Mesothelial cell of epicardium (in vitro differentiated cells): ENCODE results near the gene TP73. TPM values are rescaled to one million over a fixed set of nuclear protein-coding genes. Genes with fewer than 3 reads are reported as not detected.

ENCODE experiments used
- DNase-seq, 2 experiments: peaks; one replicate each; pipeline ENCODE4 v3.0.0; 2021; ENCODE audit warnings: low spot score in 2 of 2; ENCODE audit not compliant: unreplicated experiment in 2 of 2
- H3K27ac Mint-ChIP-seq: 2 replicates; pipeline ENCODE4 v1.8.0; 2021; ENCODE audit warnings: mixed read lengths
- H3K27me3 Mint-ChIP-seq: 2 replicates; pipeline ENCODE4 v1.8.0; 2021; ENCODE audit warnings: low read depth, mixed read lengths
- H3K36me3 Mint-ChIP-seq: 2 replicates; pipeline ENCODE4 v1.8.0; 2021; ENCODE audit warnings: mixed read lengths
- H3K4me1 Mint-ChIP-seq: 2 replicates; pipeline ENCODE4 v1.8.0; 2021; ENCODE audit warnings: mixed read lengths
- H3K4me3 Mint-ChIP-seq: 2 replicates; pipeline ENCODE4 v1.8.0; 2021; ENCODE audit warnings: mild to moderate bottlenecking, moderate library complexity, mixed read lengths
- H3K9me3 Mint-ChIP-seq: 2 replicates; pipeline ENCODE4 v1.8.0; 2021; ENCODE audit warnings: mixed read lengths
- total RNA-seq: library from RNA; stranded (reverse); gene quantifications from 3 replicates; pipeline ENCODE4 v1.2.1, GENCODE V29; 2021
- TF ChIP-seq, protein P1 (sequence below): fragments of 200-600 bp; sonication (generic); IDR thresholded peaks from one replicate; pipeline ENCODE4 v1.5.0; 2021; ENCODE audit warnings: antibody characterized with exemption; ENCODE audit not compliant: unreplicated experiment

Gene TP73
- total RNA-seq, 1 donor from 2014 or later: 1.4 TPM

DNA sequence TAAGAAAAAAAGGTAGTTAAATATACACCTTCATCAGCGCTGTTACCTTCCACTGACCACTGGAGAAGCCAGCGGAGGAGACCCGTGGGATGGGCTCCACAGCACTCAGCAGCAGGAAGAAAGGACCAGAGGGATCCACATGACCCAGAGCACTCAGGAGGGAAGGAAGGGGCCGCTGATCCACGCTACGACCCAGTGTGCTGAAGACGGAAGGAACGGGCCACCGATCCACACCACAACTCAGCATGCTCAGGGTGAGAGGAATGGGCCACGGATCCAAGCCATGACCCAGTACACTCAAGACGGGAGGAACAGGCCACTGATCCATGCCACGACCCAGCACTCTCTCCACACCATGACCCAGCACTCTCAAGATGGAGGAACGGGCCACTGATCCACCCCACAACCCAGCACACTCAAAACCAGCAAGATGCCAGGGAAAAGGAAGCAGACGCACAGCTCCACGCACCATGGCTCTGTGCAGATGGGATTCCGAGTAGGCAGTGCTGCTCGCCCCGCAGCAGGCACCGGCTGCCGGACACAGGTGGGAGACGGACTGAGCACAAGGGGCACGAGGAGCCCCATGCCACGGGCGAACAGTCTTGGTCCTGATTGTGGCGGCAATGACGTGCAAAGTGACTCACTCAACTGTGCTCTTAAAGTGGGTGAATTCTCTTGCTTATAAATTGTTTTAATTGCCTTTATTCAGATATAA is 11.1 kb upstream of the TP73 start:
- Mint-ChIP-seq H3K27me3 (no peaks in the 10 kb centered on the region), H3K4me3 (no peak overlapping the region), H3K4me1 (no peaks in the 10 kb centered on the region), H3K27ac (no peak overlapping the region), H3K36me3 (peaks cover 16% of the 10 kb centered on the region), H3K9me3 (no peaks in the 10 kb centered on the region)
- DNase-seq: no peak
- TF ChIP-seq, protein P1, sequence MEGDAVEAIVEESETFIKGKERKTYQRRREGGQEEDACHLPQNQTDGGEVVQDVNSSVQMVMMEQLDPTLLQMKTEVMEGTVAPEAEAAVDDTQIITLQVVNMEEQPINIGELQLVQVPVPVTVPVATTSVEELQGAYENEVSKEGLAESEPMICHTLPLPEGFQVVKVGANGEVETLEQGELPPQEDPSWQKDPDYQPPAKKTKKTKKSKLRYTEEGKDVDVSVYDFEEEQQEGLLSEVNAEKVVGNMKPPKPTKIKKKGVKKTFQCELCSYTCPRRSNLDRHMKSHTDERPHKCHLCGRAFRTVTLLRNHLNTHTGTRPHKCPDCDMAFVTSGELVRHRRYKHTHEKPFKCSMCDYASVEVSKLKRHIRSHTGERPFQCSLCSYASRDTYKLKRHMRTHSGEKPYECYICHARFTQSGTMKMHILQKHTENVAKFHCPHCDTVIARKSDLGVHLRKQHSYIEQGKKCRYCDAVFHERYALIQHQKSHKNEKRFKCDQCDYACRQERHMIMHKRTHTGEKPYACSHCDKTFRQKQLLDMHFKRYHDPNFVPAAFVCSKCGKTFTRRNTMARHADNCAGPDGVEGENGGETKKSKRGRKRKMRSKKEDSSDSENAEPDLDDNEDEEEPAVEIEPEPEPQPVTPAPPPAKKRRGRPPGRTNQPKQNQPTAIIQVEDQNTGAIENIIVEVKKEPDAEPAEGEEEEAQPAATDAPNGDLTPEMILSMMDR: no peak

DNA sequence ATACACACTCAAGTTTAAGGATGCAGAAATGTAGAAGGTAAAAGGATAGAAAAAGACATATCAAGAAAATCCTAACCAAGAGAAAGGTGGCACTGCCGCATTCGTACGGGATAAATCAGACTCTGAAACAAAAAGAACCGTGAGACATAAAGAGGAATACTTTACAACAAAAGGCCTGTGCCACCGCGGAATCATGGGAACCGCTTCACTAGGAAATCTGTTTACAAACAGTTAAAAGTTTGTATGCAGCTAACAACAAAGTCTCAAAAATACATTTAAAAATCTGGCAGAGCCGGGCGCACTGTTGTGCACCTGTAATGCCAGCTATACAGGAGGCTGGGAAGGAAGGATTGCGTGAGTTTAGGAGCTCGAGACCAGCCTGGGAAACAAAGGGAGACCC is 10.5 kb upstream of the TP73 start:
- Mint-ChIP-seq H3K4me3 (no peak overlapping the region), H3K36me3 (peaks cover 12% of the 10 kb centered on the region), H3K27ac (no peak overlapping the region), H3K27me3 (no peaks in the 10 kb centered on the region), H3K9me3 (no peaks in the 10 kb centered on the region), H3K4me1 (no peaks in the 10 kb centered on the region)
- TF ChIP-seq, protein P1: no peak
- no peak for DNase-seq

DNA sequence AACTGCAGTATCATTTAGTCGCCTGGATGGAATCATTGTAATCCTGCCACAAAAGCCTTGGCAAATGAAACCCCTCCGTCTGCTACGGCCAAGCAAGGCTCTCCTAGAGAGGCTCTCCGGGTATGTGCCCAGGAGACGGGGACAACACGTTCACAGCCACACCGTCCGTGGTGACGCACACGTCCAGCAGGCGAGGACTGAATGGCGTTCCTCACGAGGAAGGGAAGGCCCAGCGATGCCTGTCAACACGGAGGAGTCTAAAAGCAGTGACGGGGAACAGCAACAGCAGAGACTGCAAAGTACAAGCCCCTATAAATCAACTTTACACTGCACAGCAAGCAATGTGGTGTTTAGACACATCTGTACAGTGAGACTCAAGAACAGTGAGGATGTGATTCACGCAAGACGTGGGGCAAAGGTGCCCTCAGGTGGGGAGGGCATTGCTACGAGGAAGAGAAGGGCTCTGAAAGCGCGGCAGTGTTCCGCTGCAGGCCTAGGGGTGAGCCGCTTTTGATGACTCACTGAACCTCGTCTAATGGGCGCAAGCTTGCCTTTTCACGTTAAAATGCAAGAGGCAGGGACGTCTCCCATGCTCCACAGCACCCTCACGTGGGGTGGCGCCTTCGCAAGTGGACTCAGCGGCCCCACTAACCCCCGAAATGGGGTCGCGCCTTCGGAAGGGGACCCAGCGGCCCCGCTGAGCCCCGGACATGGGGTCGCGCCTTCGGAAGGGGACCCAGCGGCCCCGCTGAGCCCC is 9.2 kb upstream of the TP73 start:
- Mint-ChIP-seq H3K9me3 (no peaks in the 10 kb centered on the region), H3K4me3 (no peak overlapping the region), H3K27me3 (no peaks in the 10 kb centered on the region), H3K4me1 (peaks cover under 1% of the 10 kb centered on the region), H3K27ac (no peak overlapping the region), H3K36me3 (peaks cover 10% of the 10 kb centered on the region)
- no peak for DNase-seq
- TF ChIP-seq, protein P1: no peak

DNA sequence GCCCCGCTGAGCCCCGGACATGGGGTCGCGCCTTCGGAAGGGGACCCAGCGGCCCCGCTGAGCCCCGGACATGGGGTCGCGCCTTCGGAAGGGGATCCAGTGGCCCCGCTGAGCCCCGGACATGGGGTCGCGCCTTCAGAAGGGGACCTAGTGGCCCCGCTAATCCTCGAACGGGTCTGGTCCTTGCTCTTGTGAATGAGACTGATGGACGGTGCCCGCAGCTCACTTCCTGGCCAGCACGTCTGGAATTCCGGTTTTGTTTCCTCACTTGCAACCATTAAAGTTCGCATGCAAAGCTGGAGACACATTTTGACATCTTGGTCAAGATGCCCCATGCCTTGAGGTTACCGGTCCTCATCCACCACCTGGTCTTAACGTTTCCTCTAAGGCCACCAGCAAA is 8.0 kb upstream of the TP73 start:
- H3K4me3 Mint-ChIP-seq: no peak overlapping the region
- peaks cover 10% of the 10 kb centered on the region for H3K36me3 Mint-ChIP-seq
- TF ChIP-seq, protein P1: no peak
- DNase-seq: no peak
- no peaks in the 10 kb centered on the region for H3K27me3 Mint-ChIP-seq
- no peaks in the 10 kb centered on the region for H3K9me3 Mint-ChIP-seq
- H3K27ac Mint-ChIP-seq: no peak overlapping the region
- peaks cover 12% of the 10 kb centered on the region for H3K4me1 Mint-ChIP-seq

DNA sequence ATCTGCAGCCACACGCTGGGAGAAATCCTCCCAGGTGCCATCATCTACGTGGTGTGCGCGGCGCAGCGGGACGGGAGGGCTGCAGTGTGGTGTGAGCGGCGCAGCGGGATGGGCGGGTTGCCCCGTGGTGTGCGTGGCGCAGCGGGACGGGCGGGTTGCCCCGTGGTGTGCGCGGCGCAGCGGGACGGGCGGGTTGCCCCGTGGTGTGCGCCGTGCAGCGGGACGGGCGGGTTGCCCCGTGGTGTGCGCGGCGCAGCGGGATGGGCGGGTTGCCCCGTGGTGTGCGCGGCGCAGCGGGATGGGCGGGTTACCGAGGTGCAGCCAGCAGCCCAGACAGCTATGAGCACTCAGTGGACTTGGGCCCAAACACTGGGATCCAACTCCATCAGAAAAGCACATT is 7.1 kb upstream of the TP73 start:
- peaks cover 10% of the 10 kb centered on the region for H3K36me3 Mint-ChIP-seq
- DNase-seq: no peak
- TF ChIP-seq, protein P1: no peak
- H3K4me1 Mint-ChIP-seq: peaks cover 14% of the 10 kb centered on the region
- H3K4me3 Mint-ChIP-seq: no peak overlapping the region
- H3K27ac Mint-ChIP-seq: no peak overlapping the region
- H3K9me3 Mint-ChIP-seq: no peaks in the 10 kb centered on the region
- peaks cover 3% of the 10 kb centered on the region for H3K27me3 Mint-ChIP-seq
